ENCODE results near the gene GSS. TPM values are rescaled to one million over a fixed set of nuclear protein-coding genes. Genes with fewer than 3 reads are reported as not detected.

The GSS gene
- total and polyA plus RNA-seq, 11 donors = 17.8 to 38.7 (median 27.6) TPM

DNA sequence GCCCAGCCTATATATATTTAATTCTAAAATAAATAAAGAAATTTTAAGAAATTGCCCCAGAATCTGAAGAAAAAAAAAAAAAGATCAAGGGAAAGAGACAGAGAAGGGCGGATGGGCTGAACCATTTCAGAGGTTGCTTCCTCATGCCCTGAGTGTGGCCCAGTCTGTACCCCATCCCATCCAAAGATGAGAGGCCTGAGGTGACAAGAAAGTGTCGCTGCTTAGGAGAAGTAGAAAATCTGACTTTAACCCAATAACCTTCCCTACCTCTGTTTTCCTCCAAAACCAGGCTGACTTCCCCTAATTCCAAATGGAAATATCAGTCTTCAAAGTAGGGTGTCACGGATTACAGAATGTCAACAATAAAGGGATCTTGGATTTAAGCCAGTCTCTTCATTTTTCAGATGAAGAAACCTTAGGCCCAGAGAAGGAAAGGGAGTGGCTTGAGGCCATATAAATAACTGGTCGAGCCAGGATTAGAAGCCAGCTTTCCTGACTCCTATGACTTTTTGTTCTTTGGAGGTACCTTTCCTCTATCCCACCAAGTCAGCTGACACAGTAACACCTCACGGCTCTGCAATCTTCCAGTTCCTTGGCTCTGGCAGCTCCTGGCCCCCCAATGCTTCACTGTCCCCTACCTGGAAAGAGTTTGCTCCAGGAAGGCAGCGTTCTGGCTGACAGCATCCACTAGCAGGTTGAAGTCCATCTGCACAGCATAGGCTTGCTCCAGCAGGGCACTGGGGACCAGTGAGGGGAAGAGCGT, 10.1 kb downstream of the GSS start:
- peak overlapping the region in 2 of 12 donors; percentile 11 to 41 for H3K27ac ChIP-seq
- intact Hi-C loops (cut with DNase I) = loop anchor here in 1 of 10 donors (5.0 kb wide), 1 partner anchor 33 kb away; no protein-coding TSS in a partner anchor

DNA sequence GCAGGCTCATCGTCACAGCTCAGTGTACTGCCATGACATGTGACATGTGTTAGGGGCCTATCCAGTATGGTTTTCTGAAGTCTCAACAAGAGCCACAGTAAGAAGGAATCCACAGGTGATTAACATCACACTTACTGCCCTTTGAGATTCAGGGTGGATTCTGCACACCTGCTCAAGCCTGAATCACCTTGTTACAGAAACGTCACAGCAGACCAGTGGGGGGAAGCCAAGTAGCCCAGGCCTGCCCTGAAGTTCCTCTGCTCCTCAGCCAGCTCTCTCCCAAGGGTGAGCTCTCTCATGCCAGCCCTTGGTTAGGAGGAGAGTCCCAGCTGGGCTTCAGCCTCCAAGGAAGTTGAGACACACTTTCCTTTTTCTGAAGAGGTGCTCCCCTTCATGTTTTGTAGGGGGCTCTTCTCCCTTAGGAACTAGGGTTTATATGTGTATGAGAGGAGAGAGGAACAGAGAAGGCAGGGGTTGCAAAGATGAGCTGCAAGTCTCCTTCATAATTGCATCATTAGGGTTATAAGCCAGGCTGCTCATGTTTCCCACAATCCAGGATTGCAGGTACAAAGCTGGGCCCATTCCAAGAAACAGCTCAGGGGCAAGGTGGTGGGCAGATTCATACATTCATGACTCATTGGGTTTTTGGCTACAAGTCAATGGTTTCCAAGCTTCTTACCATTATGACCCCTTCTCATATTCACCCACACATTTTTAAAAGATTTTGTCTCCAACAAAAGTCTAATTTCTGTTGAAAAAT, 11.6 kb downstream of the GSS start:
- Histone ChIP-seq H3K27me3 (no peaks in the 10 kb centered on the region), H3K36me3 (peaks cover 0 to 70% (median 34%) of the 10 kb centered on the region in 9 donors), H3K4me1 (peaks cover 0 to 36% (median 15%) of the 10 kb centered on the region in 12 donors), H3K27ac (no peak overlapping the region), H3K4me3 (no peak overlapping the region), H3K9me3 (no peaks in the 10 kb centered on the region)
- no peak for DNase-seq
- intact Hi-C loops (cut with DNase I) = no loop called here
- no peak for ATAC-seq
- WGBS, 4 donors = 88 to 92% (median 90%) methylated on average over 2 of the region's 2 CpGs
- TF ChIP-seq, protein P1, sequence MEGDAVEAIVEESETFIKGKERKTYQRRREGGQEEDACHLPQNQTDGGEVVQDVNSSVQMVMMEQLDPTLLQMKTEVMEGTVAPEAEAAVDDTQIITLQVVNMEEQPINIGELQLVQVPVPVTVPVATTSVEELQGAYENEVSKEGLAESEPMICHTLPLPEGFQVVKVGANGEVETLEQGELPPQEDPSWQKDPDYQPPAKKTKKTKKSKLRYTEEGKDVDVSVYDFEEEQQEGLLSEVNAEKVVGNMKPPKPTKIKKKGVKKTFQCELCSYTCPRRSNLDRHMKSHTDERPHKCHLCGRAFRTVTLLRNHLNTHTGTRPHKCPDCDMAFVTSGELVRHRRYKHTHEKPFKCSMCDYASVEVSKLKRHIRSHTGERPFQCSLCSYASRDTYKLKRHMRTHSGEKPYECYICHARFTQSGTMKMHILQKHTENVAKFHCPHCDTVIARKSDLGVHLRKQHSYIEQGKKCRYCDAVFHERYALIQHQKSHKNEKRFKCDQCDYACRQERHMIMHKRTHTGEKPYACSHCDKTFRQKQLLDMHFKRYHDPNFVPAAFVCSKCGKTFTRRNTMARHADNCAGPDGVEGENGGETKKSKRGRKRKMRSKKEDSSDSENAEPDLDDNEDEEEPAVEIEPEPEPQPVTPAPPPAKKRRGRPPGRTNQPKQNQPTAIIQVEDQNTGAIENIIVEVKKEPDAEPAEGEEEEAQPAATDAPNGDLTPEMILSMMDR (IDR thresholded peaks at IDR 0.05) = no peak
- no peak for TF ChIP-seq POLR2A (IDR thresholded peaks at IDR 0.05)

More for the DNA sequence above, 10.1 kb downstream of the GSS start:
- Histone ChIP-seq H3K9me3 (no peaks in the 10 kb centered on the region), H3K4me3 (no peak overlapping the region), H3K27me3 (no peaks in the 10 kb centered on the region), H3K36me3 (peaks cover 0 to 68% (median 42%) of the 10 kb centered on the region in 9 donors), H3K4me1 (peaks cover 0 to 21% (median 7%) of the 10 kb centered on the region in 12 donors)
- DNase-seq = no peak
- 74 to 77% (median 76%) methylated on average over 7 of the region's 7 CpGs for WGBS, 4 donors
- ATAC-seq = peak in 2 of 4 donors; percentile 20 to 31
- TF ChIP-seq POLR2A (IDR thresholded peaks at IDR 0.05) = no peak
- TF ChIP-seq, protein P1 (IDR thresholded peaks at IDR 0.05) = no peak

DNA sequence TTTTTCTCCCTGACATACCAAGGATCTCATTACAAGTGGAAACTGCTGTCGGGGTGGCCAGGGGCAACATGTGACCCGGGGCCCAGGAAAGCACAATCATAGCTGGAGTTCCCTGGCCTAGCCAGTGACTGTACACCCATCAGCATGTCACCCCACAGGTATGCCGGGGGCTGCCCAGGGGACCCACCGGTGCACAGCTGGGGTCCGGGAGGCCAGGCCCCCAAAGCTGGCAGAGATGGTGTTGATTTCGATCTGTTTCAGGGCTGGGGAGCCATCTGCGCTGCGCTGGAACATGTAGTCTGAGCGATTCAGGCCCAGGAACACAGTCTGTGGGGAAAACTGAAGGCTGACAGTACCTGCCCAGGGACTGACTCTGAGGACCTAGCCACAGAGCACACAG, 13.3 kb downstream of the GSS start:
- TF ChIP-seq POLR2A (IDR thresholded peaks at IDR 0.05) = no peak
- TF ChIP-seq, protein P1 (IDR thresholded peaks at IDR 0.05) = no peak
- Histone ChIP-seq H3K36me3 (peaks cover 0 to 69% (median 34%) of the 10 kb centered on the region in 9 donors), H3K27me3 (no peaks in the 10 kb centered on the region), H3K9me3 (no peaks in the 10 kb centered on the region), H3K4me1 (peaks cover 0 to 52% (median 23%) of the 10 kb centered on the region in 12 donors), H3K4me3 (no peak overlapping the region), H3K27ac (no peak overlapping the region)
- intact Hi-C loops (cut with DNase I) = no loop called here
- ATAC-seq (no peak), DNase-seq (no peak)
- WGBS, 4 donors = 90 to 95% (median 90%) methylated on average over 3 to 9 of the region's 9 CpGs

DNA sequence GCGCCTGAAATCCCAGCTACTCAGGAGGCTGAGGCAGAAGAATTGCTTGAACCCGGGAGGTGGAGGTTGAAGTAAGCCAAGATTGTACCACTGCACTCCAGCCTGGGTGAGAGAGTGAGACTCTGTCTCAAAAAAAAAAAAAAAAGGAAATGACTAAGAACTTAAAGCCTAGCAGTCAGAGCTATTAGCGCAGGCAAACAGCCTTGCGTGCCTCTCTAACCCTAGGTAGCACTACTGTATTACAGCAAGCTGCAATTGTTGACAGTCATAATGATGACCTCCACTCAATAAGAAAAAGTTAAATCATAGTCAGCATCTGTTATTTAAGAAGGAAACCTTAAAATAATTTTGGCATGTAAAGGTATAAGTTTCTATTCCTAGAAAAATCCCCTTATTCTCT, 14.4 kb downstream of the GSS start:
- Histone ChIP-seq H3K4me1 (peaks cover 0 to 47% (median 22%) of the 10 kb centered on the region in 12 donors), H3K4me3 (no peak overlapping the region), H3K27ac (peak overlapping the region in 6 of 12 donors; percentile 44 to 82 (median 79)), H3K27me3 (no peaks in the 10 kb centered on the region), H3K36me3 (peaks cover 0 to 72% (median 40%) of the 10 kb centered on the region in 9 donors), H3K9me3 (no peaks in the 10 kb centered on the region)
- 86 to 97% (median 93%) methylated on average over 4 of the region's 4 CpGs for WGBS, 4 donors
- ATAC-seq (no peak), DNase-seq (no peak)
- TF ChIP-seq, protein P1 (IDR thresholded peaks at IDR 0.05) = no peak
- no peak for TF ChIP-seq POLR2A (IDR thresholded peaks at IDR 0.05)
- intact Hi-C loops (cut with DNase I) = no loop called here

Data from heart left ventricle (tissue), 16 donors.